Ovary (tissue), 3 donors: Measurements from ENCODE around the gene EXTL1.

Experiments used
- EP300 ChIP-seq: sonication (generic); formaldehyde crosslinking; IDR thresholded peaks from one replicate; pipeline ENCODE4 v1.6.1; 2017; ENCODE audit warnings: antibody characterized with exemption
- POLR2A ChIP-seq: fragments of 450-650 bp; IDR thresholded peaks from one replicate; pipeline ENCODE4 v1.6.1; 2017; ENCODE audit warnings: antibody characterized with exemption, mild to moderate bottlenecking, moderate library complexity
- TF ChIP-seq, protein P1 (sequence below), 3 donors: fragments of 450-650 bp in 2 of 3; fragments of 200-600 bp in 1 of 3; IDR thresholded peaks; one replicate each; pipeline versions ENCODE4 v1.5.1 to v1.8.0; 2016 to 2022; ENCODE audit warnings: antibody characterized with exemption in 3 of 3, mild to moderate bottlenecking in 1 of 3
- donor health status: DM: no; HTN: no; CAD: no.

DNA sequence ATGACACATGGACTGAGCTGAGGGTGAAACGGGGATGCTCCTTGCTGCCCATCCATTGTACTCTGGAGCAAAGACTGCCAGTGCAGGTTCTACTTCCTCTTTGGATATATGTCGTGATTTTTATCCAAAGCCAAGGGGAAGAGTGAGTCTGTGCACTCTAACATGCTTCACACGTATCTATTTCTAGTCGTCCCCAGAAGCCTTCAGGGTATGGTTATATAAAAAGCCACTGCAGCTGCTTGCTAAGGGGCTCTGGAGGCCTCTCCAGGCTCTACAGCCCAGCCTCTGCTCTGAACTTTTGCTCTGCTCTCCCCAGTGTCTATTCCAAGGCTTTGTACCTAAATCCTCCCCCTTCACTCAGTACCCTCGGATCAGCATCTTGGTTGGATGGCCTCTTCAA is 43.8 kb upstream of the EXTL1 start:
- TF ChIP-seq, protein P1, sequence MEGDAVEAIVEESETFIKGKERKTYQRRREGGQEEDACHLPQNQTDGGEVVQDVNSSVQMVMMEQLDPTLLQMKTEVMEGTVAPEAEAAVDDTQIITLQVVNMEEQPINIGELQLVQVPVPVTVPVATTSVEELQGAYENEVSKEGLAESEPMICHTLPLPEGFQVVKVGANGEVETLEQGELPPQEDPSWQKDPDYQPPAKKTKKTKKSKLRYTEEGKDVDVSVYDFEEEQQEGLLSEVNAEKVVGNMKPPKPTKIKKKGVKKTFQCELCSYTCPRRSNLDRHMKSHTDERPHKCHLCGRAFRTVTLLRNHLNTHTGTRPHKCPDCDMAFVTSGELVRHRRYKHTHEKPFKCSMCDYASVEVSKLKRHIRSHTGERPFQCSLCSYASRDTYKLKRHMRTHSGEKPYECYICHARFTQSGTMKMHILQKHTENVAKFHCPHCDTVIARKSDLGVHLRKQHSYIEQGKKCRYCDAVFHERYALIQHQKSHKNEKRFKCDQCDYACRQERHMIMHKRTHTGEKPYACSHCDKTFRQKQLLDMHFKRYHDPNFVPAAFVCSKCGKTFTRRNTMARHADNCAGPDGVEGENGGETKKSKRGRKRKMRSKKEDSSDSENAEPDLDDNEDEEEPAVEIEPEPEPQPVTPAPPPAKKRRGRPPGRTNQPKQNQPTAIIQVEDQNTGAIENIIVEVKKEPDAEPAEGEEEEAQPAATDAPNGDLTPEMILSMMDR (IDR thresholded peaks at IDR 0.05), result no peak
- TF ChIP-seq POLR2A (no peak), EP300 (no peak)
